ENCODE data around the gene COA6.

Gene COA6

GRCh38 chr1:234331507-234331906 lies 41.7 kb upstream of the COA6 start:
- no peak overlapping the region for H3K27ac ChIP-seq
- TF ChIP-seq, protein P1, sequence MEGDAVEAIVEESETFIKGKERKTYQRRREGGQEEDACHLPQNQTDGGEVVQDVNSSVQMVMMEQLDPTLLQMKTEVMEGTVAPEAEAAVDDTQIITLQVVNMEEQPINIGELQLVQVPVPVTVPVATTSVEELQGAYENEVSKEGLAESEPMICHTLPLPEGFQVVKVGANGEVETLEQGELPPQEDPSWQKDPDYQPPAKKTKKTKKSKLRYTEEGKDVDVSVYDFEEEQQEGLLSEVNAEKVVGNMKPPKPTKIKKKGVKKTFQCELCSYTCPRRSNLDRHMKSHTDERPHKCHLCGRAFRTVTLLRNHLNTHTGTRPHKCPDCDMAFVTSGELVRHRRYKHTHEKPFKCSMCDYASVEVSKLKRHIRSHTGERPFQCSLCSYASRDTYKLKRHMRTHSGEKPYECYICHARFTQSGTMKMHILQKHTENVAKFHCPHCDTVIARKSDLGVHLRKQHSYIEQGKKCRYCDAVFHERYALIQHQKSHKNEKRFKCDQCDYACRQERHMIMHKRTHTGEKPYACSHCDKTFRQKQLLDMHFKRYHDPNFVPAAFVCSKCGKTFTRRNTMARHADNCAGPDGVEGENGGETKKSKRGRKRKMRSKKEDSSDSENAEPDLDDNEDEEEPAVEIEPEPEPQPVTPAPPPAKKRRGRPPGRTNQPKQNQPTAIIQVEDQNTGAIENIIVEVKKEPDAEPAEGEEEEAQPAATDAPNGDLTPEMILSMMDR (conservative IDR thresholded peaks at IDR 0.05) = no peak

- TF ChIP-seq, protein P1 (conservative IDR thresholded peaks at IDR 0.05) = no peak
- no peak overlapping the region for H3K27ac ChIP-seq
Observed at GRCh38 chr1:234336359-234336758, 36.9 kb upstream of the COA6 start.

GRCh38 chr1:234337233-234337632 lies 36.0 kb upstream of the COA6 start:
- TF ChIP-seq, protein P1 (conservative IDR thresholded peaks at IDR 0.05) = no peak
- H3K27ac ChIP-seq = no peak overlapping the region

GRCh38 chr1:234340528-234340927 lies 32.7 kb upstream of the COA6 start:
- no peak overlapping the region for H3K27ac ChIP-seq
- TF ChIP-seq, protein P1 (conservative IDR thresholded peaks at IDR 0.05) = no peak

GRCh38 chr1:234342774-234343173 lies 30.5 kb upstream of the COA6 start:
- TF ChIP-seq, protein P1 (conservative IDR thresholded peaks at IDR 0.05) = no peak
- H3K27ac ChIP-seq = no peak overlapping the region

- H3K27ac ChIP-seq = no peak overlapping the region
- TF ChIP-seq, protein P1 (conservative IDR thresholded peaks at IDR 0.05) = no peak
Observed at GRCh38 chr1:234345237-234345636, 28.0 kb upstream of the COA6 start.

DNA sequence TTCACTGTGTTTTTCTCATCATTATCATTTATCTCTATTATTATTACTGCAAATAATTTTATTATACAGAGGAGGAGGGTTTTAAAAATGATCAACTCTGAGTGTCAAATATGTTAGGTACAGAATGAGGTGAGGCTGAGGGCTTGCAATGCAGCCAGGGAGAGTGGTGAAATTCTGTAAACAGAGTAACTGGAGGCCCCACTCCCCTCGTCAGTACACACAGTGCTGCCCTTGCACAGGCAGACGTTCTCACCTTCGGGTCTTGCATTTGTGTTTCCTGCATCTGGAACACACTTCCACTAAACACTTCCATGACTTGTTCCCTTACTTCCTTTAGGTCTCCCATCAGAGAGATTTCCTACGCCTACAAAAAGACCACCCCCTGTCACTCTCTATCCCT lies 24.3 kb upstream of the COA6 start:
- no peak overlapping the region for H3K27ac ChIP-seq
- TF ChIP-seq, protein P1 (conservative IDR thresholded peaks at IDR 0.05) = no peak
